ENCODE measurements around the gene TNIK. TPM values are rescaled to one million over a fixed set of nuclear protein-coding genes. Genes with fewer than 3 reads are reported as not detected.

Gene TNIK
- polyA plus RNA-seq, 1 of the 3 experiments (the other 2 are of a cell fraction): 19.4 TPM

GRCh38 chr3:171459137-171459941, 866 bp downstream of the TNIK start:
- peaks cover 13% of the 10 kb centered on the region for H4K20me1 ChIP-seq (ENCODE audit: insufficient read depth)
- no peaks in the 10 kb centered on the region for H3K36me3 ChIP-seq (replicated peaks in 1 of 2; ENCODE audit: control insufficient read depth in 1 of 2, insufficient read depth in 2 of 2, low read length in 1 of 2)
- ChIA-PET CTCF (interaction anchor here (1.8 to 2.1 kb wide), 2 partner anchors 10 to 89 kb away, joined by 3 to 9 read pairs; no protein-coding TSS in a partner anchor), POLR2A (interaction anchor here (0.6 kb wide), 1 partner anchor 313 kb away, joined by 3 read pairs; no protein-coding TSS in a partner anchor)
- TF ChIP-seq CTCF (IDR thresholded peaks at IDR 0.05): no peak
- peak; percentile 42; the same call in 1 of the 2 replicates for TF ChIP-seq MXI1 (IDR thresholded peaks at IDR 0.05; ENCODE audit: low read depth, low read length)
- peak; percentile 33; the same call in 1 of the 2 replicates for TF ChIP-seq GABPA (IDR thresholded peaks at IDR 0.05; ENCODE audit: low read depth)
- peak; percentile 63; the same call in 1 of the 2 replicates for TF ChIP-seq SIN3A (IDR thresholded peaks at IDR 0.05; ENCODE audit: borderline replicate concordance, low read depth, low read length)
- peak; percentile 83 for TF ChIP-seq PBX3 (IDR thresholded peaks at IDR 0.05)
- peak; percentile 63 for DNase-seq
- peak overlapping the region; percentile 73 to 75; a peak in 2 of 4 replicates for H3K27ac ChIP-seq (ENCODE audit: low read depth in 2 of 2, low read length in 1 of 2)
- no peaks in the 10 kb centered on the region for H3K9me3 ChIP-seq
- no peaks in the 10 kb centered on the region for H3K9me2 ChIP-seq
- H3K4me2 ChIP-seq: peak overlapping the region; percentile 82
- H3K79me2 ChIP-seq (ENCODE audit: insufficient read depth): peaks cover 68% of the 10 kb centered on the region
- no peaks in the 10 kb centered on the region for H3F3A ChIP-seq (replicated peaks; ENCODE audit: insufficient read depth)
- WGBS (ENCODE audit: low lambda C conversion rate): 2% methylated on average over 35 of the region's 36 CpGs
- peak overlapping the region; percentile 73 for H3K9ac ChIP-seq
- peaks cover 0 to 5% of the 10 kb centered on the region in 2 experiments; a peak in 2 of 4 replicates for H3K4me1 ChIP-seq (ENCODE audit: control insufficient read depth in 1 of 2, insufficient read depth in 2 of 2, low read depth in 1 of 2, low read length in 1 of 2)
- no peaks in the 10 kb centered on the region for H3K27me3 ChIP-seq (ENCODE audit: insufficient read depth)
- H3K4me3 ChIP-seq (ENCODE audit: low read depth in 2 of 2, low read length in 1 of 2): peak overlapping the region; percentile 80 to 93
- peak overlapping the region; percentile 50; the same call in 1 of the 2 replicates for H2AFZ ChIP-seq (ENCODE audit: low read depth)

- peaks cover 13% of the 10 kb centered on the region for H4K20me1 ChIP-seq (ENCODE audit: insufficient read depth)
- no peaks in the 10 kb centered on the region for H3K27me3 ChIP-seq (ENCODE audit: insufficient read depth)
- H2AFZ ChIP-seq (ENCODE audit: low read depth): peak overlapping the region; percentile 50; the same call in 1 of the 2 replicates
- peaks cover 74% of the 10 kb centered on the region for H3K79me2 ChIP-seq (ENCODE audit: insufficient read depth)
- H3K9ac ChIP-seq: peak overlapping the region; percentile 73
- H3K4me1 ChIP-seq (ENCODE audit: control insufficient read depth in 1 of 2, insufficient read depth in 2 of 2, low read depth in 1 of 2, low read length in 1 of 2): peaks cover 0 to 7% of the 10 kb centered on the region in 2 experiments; a peak in 2 of 4 replicates
- H3K9me3 ChIP-seq: no peaks in the 10 kb centered on the region
- H3K4me2 ChIP-seq: peak overlapping the region; percentile 82
- no peaks in the 10 kb centered on the region for H3K9me2 ChIP-seq
- 33% methylated on average over 6 of the region's 6 CpGs for WGBS (ENCODE audit: low lambda C conversion rate)
- peak overlapping the region in 1 of 2 experiments; percentile 73; a peak in 1 of 4 replicates for H3K27ac ChIP-seq (ENCODE audit: low read depth in 2 of 2, low read length in 1 of 2)
- DNase-seq: peak; percentile 25
- H3F3A ChIP-seq (replicated peaks; ENCODE audit: insufficient read depth): no peaks in the 10 kb centered on the region
- ChIA-PET CTCF (no interaction called here), POLR2A (no interaction called here)
- H3K4me3 ChIP-seq (ENCODE audit: low read depth in 2 of 2, low read length in 1 of 2): peak overlapping the region; percentile 80 to 93
- no peaks in the 10 kb centered on the region for H3K36me3 ChIP-seq (replicated peaks in 1 of 2; ENCODE audit: control insufficient read depth in 1 of 2, insufficient read depth in 2 of 2, low read length in 1 of 2)
- TF ChIP-seq PBX3 (IDR thresholded peaks at IDR 0.05): no peak
- TF ChIP-seq ELF1 (IDR thresholded peaks at IDR 0.05): no peak
- TF ChIP-seq CTCF (IDR thresholded peaks at IDR 0.05): no peak
- no peak for TF ChIP-seq RCOR1 (IDR thresholded peaks at IDR 0.05; ENCODE audit: low read length)
- TF ChIP-seq EZH2phosphoT487 (IDR thresholded peaks at IDR 0.05; ENCODE audit: borderline replicate concordance, low read depth): no peak
- no peak for TF ChIP-seq FOSL2 (IDR thresholded peaks at IDR 0.05; ENCODE audit: borderline replicate concordance, low read depth)
- TF ChIP-seq ZBTB33 (IDR thresholded peaks at IDR 0.05; ENCODE audit: borderline replicate concordance, low read depth): no peak
- TF ChIP-seq EP300 (IDR thresholded peaks at IDR 0.05; ENCODE audit: borderline replicate concordance in 1 of 2, low read depth in 1 of 2, low read length in 1 of 2): no peak
- no peak for TF ChIP-seq RXRA (IDR thresholded peaks at IDR 0.05; ENCODE audit: borderline replicate concordance, low read depth)
- no peak for TF ChIP-seq GABPA (IDR thresholded peaks at IDR 0.05; ENCODE audit: low read depth)
- TF ChIP-seq RAD21 (IDR thresholded peaks at IDR 0.05; ENCODE audit: low read length): no peak
- no peak for TF ChIP-seq GATA2 (CRISPR knock-in tag; IDR thresholded peaks at IDR 0.05)
- TF ChIP-seq JUND (IDR thresholded peaks at IDR 0.05): no peak
Measured at GRCh38 chr3:171458864-171459136, 1.4 kb downstream of the TNIK start.
